ENCODE measurements around the gene SMYD3.

GRCh38 chr1:246063013-246063616, 444.0 kb downstream of the SMYD3 start:
- no peak for TF ChIP-seq CTCF (IDR thresholded peaks at IDR 0.05)
- TF ChIP-seq POLR2A (IDR thresholded peaks at IDR 0.05), result no peak
